WTC11 (cell line): ENCODE measurements around the gene TERT. TPM values are rescaled to one million over a fixed set of nuclear protein-coding genes. Genes with fewer than 3 reads are reported as not detected.

Experiments used
- ATAC-seq: fragments of 200-7000 bp; cut with Tn5 transposase; 2 replicates; pipeline ENCODE4 v1.10.0; 2021; ENCODE audit warnings: mild to moderate bottlenecking, moderate library complexity
- CTCF ChIA-PET: fragments of 300-600 bp; sonication (Branson Sonifier 250); formaldehyde crosslinking; loops from one replicate; lab custom pipeline; 2021; ENCODE audit warnings: antibody characterized with exemption; lab: Charles Lee
- POLR2A ChIA-PET: fragments of 350-600 bp; sonication (Branson Sonifier 250); formaldehyde crosslinking; loops from one replicate; lab custom pipeline; 2021; ENCODE audit warnings: antibody characterized with exemption; lab: Charles Lee
- DNase-seq: peaks from one replicate; pipeline ENCODE4 v3.0.0; 2021; ENCODE audit warnings: low spot score
- H3K27ac Mint-ChIP-seq: 2 replicates; pipeline ENCODE4 v1.8.0; 2021; ENCODE audit warnings: mixed read lengths
- H3K27me3 Mint-ChIP-seq: 2 replicates; pipeline ENCODE4 v1.8.0; 2021; ENCODE audit warnings: low read depth, mild to moderate bottlenecking, moderate library complexity, mixed read lengths
- H3K36me3 Mint-ChIP-seq: 2 replicates; pipeline ENCODE4 v1.8.0; 2021; ENCODE audit warnings: mixed read lengths
- H3K4me1 Mint-ChIP-seq: 2 replicates; pipeline ENCODE4 v1.8.0; 2022; ENCODE audit warnings: mixed read lengths
- H3K4me3 Mint-ChIP-seq: 2 replicates; pipeline ENCODE4 v1.8.0; 2021; ENCODE audit warnings: mild to moderate bottlenecking, moderate library complexity, mixed read lengths
- H3K9me3 Mint-ChIP-seq: 2 replicates; pipeline ENCODE4 v1.8.0; 2021; ENCODE audit warnings: mixed read lengths
- CREM ChIP-seq: sonication (generic); formaldehyde crosslinking; IDR thresholded peaks from 2 replicates; pipeline ENCODE4 v1.8.1; 2022; ENCODE audit warnings: mild to moderate bottlenecking, missing genetic modification reagents, moderate library complexity
- ERG ChIP-seq: fragments of 250-450 bp; sonication (Bioruptor Pico); IDR thresholded peaks from 2 replicates; pipeline ENCODE4 v1.8.0; 2021; ENCODE audit warnings: mild to moderate bottlenecking
- OVOL2 ChIP-seq: fragments of 250-450 bp; sonication (Bioruptor Pico); IDR thresholded peaks from 2 replicates; pipeline ENCODE4 v1.9.0; 2021; ENCODE audit warnings: mild to moderate bottlenecking, borderline replicate concordance
- SMAD3 ChIP-seq: sonication (generic); formaldehyde crosslinking; IDR thresholded peaks from 2 replicates; pipeline ENCODE4 v1.8.0; 2022; ENCODE audit warnings: missing genetic modification reagents, mild to moderate bottlenecking, borderline replicate concordance
- SOX15 ChIP-seq: fragments of 250-450 bp; sonication (Bioruptor Pico); IDR thresholded peaks from 2 replicates; pipeline ENCODE4 v1.9.0; 2021; ENCODE audit warnings: mild to moderate bottlenecking
- STAT6 ChIP-seq: sonication (generic); formaldehyde crosslinking; conservative IDR thresholded peaks from 2 replicates; pipeline ENCODE4 v1.8.1; 2023; ENCODE audit warnings: mild to moderate bottlenecking, low read depth, missing genetic modification reagents, moderate library complexity
- ZNF219 ChIP-seq: sonication (generic); formaldehyde crosslinking; IDR thresholded peaks from 2 replicates; pipeline ENCODE4 v1.8.0; 2023; ENCODE audit warnings: missing genetic modification reagents, mild to moderate bottlenecking, borderline replicate concordance
- ZNF416 ChIP-seq: fragments of 250-450 bp; sonication (Bioruptor Pico); IDR thresholded peaks from 2 replicates; pipeline ENCODE4 v1.9.0; 2021; ENCODE audit warnings: mild to moderate bottlenecking, inconsistent platforms
- total RNA-seq: library from RNA; stranded (reverse); gene quantifications from 3 replicates; pipeline ENCODE4 v1.2.3, GENCODE V29; 2021
- TF ChIP-seq, protein P1 (sequence below): fragments of 200-600 bp; IDR thresholded peaks from 2 replicates; pipeline ENCODE4 v1.8.0; 2022; ENCODE audit warnings: antibody characterized with exemption
- TF ChIP-seq, protein P2 (sequence below): sonication (generic); formaldehyde crosslinking; IDR thresholded peaks from 2 replicates; pipeline ENCODE4 v1.8.0; 2022; ENCODE audit warnings: mild to moderate bottlenecking, missing genetic modification reagents
- TF ChIP-seq, protein P3 (sequence below): fragments of 250-450 bp; sonication (Bioruptor Pico); IDR thresholded peaks from 2 replicates; pipeline ENCODE4 v1.9.0; 2021; ENCODE audit warnings: mild to moderate bottlenecking
- TF ChIP-seq, protein P4 (sequence below): sonication (generic); formaldehyde crosslinking; IDR thresholded peaks from 2 replicates; pipeline ENCODE4 v1.8.0; 2022; ENCODE audit warnings: mild to moderate bottlenecking, missing genetic modification reagents

TERT gene
- total RNA-seq, 1 experiment from 2014 or later, result 42.9 TPM

GRCh38 chr5:1266791-1267190, 28.1 kb downstream of the TERT start:
- ChIA-PET CTCF (no interaction called here), POLR2A (no interaction called here)
- no peak overlapping the region for H3K4me3 Mint-ChIP-seq
- TF ChIP-seq STAT6 (CRISPR knock-in tag), result no peak
- TF ChIP-seq SOX15 (CRISPR knock-in tag), result no peak
- TF ChIP-seq, protein P1, sequence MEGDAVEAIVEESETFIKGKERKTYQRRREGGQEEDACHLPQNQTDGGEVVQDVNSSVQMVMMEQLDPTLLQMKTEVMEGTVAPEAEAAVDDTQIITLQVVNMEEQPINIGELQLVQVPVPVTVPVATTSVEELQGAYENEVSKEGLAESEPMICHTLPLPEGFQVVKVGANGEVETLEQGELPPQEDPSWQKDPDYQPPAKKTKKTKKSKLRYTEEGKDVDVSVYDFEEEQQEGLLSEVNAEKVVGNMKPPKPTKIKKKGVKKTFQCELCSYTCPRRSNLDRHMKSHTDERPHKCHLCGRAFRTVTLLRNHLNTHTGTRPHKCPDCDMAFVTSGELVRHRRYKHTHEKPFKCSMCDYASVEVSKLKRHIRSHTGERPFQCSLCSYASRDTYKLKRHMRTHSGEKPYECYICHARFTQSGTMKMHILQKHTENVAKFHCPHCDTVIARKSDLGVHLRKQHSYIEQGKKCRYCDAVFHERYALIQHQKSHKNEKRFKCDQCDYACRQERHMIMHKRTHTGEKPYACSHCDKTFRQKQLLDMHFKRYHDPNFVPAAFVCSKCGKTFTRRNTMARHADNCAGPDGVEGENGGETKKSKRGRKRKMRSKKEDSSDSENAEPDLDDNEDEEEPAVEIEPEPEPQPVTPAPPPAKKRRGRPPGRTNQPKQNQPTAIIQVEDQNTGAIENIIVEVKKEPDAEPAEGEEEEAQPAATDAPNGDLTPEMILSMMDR, result no peak
- TF ChIP-seq CREM (CRISPR knock-in tag), result no peak
- no peak for TF ChIP-seq ERG (CRISPR knock-in tag)
- no peak for TF ChIP-seq ZNF416
- TF ChIP-seq, protein P2, sequence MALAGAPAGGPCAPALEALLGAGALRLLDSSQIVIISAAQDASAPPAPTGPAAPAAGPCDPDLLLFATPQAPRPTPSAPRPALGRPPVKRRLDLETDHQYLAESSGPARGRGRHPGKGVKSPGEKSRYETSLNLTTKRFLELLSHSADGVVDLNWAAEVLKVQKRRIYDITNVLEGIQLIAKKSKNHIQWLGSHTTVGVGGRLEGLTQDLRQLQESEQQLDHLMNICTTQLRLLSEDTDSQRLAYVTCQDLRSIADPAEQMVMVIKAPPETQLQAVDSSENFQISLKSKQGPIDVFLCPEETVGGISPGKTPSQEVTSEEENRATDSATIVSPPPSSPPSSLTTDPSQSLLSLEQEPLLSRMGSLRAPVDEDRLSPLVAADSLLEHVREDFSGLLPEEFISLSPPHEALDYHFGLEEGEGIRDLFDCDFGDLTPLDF, result no peak
- H3K4me1 Mint-ChIP-seq, result no peaks in the 10 kb centered on the region
- no peak for ATAC-seq
- H3K9me3 Mint-ChIP-seq, result peaks cover 10% of the 10 kb centered on the region
- peaks cover 4% of the 10 kb centered on the region for H3K27me3 Mint-ChIP-seq
- H3K27ac Mint-ChIP-seq, result no peak overlapping the region
- H3K36me3 Mint-ChIP-seq, result peaks cover 79% of the 10 kb centered on the region
- no peak for DNase-seq

DNA sequence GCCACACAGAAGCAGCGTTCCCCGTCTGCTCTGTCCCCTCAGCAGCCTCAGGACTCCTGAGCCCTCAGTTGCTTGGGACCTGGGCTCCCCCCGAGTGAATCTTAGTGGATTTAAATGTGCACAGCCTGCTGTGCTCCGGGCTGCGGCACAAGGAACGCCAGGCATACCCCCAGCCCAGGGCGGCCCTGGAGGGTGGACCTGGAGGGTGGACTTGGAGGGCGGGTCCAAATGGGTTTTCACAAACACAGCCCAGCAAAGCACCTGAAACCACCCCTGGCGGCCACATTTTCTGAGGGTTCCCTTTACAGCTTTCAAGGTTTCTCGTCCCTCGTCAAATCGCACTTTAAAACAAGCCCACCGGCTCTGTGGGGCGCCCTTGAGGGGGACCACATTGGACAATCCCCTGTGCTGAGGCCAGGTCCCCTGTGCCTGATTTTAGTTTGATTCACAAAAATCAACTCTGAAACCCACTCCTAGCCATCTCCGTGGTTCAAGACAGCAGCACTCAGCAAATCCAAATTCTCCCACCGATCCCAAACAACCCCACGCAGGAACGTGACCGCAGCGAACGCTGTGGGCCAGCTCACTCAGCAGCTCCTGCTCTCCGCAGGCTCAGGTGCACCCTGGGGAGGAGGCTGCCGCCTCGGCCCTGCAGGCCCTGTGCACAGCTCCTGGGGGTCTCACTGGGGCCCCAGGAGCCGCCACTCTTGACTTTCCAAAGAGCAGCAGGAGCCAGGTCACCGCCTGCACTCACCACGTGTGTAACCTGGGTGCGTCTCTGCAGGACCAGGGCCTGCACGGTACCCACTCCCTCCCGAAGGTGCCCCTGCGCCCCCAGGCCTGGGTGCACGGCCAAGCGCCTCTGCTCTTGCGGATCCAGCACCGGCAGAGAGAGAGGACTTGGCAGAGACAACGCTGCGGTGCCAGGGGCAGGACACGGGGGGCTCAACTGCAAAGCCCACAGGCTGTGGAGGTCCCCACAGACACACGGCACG, 29.1 kb downstream of the TERT start:
- Mint-ChIP-seq H3K27ac (no peak overlapping the region), H3K9me3 (peaks cover 11% of the 10 kb centered on the region), H3K36me3 (peaks cover 82% of the 10 kb centered on the region), H3K4me1 (no peaks in the 10 kb centered on the region), H3K27me3 (peaks cover 5% of the 10 kb centered on the region), H3K4me3 (no peak overlapping the region)
- ChIA-PET POLR2A (no interaction called here), CTCF (no interaction called here)
- DNase-seq (no peak), ATAC-seq (no peak)
- no peak for TF ChIP-seq ERG (CRISPR knock-in tag)
- TF ChIP-seq OVOL2 (CRISPR knock-in tag), result no peak
- TF ChIP-seq, protein P3, sequence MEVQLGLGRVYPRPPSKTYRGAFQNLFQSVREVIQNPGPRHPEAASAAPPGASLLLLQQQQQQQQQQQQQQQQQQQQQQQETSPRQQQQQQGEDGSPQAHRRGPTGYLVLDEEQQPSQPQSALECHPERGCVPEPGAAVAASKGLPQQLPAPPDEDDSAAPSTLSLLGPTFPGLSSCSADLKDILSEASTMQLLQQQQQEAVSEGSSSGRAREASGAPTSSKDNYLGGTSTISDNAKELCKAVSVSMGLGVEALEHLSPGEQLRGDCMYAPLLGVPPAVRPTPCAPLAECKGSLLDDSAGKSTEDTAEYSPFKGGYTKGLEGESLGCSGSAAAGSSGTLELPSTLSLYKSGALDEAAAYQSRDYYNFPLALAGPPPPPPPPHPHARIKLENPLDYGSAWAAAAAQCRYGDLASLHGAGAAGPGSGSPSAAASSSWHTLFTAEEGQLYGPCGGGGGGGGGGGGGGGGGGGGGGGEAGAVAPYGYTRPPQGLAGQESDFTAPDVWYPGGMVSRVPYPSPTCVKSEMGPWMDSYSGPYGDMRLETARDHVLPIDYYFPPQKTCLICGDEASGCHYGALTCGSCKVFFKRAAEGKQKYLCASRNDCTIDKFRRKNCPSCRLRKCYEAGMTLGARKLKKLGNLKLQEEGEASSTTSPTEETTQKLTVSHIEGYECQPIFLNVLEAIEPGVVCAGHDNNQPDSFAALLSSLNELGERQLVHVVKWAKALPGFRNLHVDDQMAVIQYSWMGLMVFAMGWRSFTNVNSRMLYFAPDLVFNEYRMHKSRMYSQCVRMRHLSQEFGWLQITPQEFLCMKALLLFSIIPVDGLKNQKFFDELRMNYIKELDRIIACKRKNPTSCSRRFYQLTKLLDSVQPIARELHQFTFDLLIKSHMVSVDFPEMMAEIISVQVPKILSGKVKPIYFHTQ (CRISPR knock-in tag), result no peak
- TF ChIP-seq SMAD3, result no peak
- TF ChIP-seq ZNF219, result no peak
- TF ChIP-seq, protein P4, sequence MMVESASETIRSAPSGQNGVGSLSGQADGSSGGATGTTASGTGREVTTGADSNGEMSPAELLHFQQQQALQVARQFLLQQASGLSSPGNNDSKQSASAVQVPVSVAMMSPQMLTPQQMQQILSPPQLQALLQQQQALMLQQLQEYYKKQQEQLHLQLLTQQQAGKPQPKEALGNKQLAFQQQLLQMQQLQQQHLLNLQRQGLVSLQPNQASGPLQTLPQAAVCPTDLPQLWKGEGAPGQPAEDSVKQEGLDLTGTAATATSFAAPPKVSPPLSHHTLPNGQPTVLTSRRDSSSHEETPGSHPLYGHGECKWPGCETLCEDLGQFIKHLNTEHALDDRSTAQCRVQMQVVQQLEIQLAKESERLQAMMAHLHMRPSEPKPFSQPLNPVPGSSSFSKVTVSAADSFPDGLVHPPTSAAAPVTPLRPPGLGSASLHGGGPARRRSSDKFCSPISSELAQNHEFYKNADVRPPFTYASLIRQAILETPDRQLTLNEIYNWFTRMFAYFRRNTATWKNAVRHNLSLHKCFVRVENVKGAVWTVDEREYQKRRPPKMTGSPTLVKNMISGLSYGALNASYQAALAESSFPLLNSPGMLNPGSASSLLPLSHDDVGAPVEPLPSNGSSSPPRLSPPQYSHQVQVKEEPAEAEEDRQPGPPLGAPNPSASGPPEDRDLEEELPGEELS (CRISPR knock-in tag), result no peak
